HG03460 (cell line): ENCODE data around the gene CYTH2.
"Not testable (repeated sequence)": the region's sequence is repeated elsewhere in the genome, so short reads cannot be mapped to it uniquely, and the experiment has no call there.

Source experiments
- ATAC-seq: cut with Tn5 transposase; IDR thresholded peaks from one replicate; pipeline ENCODE4 v1.9.1; 2021; ENCODE audit not compliant: unreplicated experiment

CYTH2 gene

DNA sequence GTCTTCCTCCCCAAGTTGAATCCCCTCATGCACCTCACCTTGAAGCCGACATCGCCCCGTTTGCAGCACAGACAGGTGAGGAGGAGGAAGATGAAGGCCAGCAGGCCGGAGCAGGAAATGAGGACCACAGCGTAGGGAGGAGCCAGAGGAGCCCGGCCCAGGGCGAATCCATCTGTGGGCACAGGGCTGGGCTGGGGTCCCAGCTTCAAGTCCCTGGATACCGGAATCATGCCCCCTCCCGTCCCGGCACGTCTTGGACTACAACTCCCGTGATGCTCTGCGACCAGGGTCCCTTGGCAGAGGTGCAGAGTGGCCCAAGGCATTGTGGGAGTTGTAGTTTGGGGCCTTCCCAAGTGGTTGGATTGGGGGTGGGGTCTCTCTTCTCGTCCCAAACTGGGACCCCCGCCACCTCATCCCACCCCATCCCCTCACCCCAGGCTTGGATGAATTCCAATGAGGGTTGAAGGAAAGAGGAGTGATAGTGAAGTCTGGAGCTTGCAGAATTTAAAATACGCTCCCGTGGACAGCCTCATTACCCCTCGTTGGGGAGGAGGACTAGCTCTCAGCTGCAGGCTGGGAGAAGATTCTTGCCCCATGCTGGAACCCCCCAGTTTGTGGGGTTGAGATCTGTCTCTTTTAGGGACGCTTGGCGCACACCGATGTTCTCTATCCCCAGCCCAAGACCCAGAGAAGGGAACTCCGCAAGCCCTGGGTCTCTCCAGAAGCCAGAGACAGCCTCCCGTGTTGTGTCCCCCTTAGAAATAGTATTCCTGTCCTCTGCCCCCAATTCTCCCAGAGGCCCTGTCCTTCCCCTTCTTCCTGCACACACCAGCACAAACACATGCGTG is 41.5 kb downstream of the CYTH2 start:
- ATAC-seq = no peak

DNA sequence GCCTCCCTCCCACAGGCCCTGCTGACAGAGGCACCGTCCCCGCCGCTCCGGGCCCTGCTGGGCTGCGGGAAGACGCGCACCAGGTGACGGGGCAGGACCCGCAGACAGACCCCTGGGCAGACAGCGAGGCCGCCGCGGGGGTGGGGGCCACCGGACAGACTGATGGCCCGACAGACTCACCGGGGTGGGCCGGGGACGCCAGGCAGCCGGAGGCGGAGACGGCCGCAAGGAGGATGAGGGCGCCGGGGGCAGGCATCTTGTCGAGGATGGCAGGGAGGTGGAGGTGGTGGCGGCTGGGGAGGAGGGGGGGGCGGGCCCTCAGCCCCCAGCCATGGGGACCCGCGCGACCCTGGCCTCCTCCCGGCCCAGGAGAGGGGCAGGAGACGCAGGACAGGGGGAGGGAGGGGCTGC is 42.2 kb downstream of the CYTH2 start:
- ATAC-seq = no peak

DNA sequence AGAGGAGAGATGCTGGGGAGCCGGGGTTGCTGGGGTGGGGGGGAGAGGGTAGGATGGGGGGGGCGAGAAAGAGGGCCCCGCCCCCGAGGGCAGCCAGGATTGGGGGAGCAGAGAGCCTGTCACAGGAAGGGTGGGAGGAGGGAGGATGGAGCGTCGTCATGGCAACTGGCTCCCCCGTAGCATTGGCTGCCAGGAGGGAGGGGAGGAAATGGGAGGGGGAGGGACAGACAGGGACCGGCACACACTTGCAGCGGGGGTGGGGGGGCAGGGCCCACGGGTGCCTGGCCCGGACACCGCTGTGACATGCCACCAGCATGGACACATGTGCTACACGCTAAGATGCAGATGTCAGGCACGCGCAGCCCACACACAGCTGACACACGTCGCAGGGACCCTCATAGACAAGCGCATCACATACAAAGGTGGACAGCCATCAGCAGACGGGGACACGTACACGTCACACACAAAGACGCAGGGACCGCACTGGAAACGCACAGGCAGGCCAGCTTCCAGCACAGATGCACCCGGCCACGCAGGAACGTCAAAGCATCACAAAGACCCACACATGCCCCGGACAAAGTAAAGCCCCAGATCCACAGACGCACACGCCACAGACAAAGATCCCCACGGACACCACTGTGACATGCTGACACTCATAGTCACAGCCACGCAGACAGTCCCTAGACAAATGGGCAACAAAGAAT is 42.8 kb downstream of the CYTH2 start, which contains the start of gene LMTK3:
TSS of gene LMTK3 (minus strand) at position 36 of the 704 bp plus-strand sequence. CDS start 259 bp downstream, outside the sequence.
- no peak for ATAC-seq

DNA sequence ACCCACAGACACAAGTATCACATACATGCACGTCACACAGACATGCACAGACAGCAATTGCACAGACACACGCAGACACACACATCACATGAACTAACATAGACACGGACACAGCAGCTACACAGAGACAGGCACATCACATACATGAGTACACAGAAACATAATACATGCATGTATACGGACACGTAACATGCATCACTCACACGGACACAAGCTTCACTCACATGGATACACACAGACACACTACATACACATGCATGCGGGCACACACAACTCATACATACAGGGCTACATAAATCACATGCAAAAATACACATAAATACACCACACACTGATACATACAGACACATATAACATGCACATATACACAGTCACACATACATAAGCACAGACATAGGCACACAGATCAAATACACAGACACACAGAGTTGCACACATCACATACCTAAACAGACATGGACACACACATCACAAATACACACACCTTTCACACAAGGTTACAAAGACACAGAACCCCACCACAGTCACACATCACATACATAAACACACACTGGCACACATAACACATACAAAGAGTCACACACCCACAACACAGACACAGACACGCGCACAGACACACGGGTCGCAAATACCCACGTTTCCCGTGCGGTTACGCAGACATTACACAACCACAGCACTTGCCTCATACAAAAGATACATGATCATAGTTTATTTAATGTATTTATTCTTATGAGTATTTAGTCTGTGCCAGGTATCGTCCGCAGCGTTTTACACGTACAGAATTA is 43.5 kb downstream of the CYTH2 start:
- ATAC-seq = no peak

DNA sequence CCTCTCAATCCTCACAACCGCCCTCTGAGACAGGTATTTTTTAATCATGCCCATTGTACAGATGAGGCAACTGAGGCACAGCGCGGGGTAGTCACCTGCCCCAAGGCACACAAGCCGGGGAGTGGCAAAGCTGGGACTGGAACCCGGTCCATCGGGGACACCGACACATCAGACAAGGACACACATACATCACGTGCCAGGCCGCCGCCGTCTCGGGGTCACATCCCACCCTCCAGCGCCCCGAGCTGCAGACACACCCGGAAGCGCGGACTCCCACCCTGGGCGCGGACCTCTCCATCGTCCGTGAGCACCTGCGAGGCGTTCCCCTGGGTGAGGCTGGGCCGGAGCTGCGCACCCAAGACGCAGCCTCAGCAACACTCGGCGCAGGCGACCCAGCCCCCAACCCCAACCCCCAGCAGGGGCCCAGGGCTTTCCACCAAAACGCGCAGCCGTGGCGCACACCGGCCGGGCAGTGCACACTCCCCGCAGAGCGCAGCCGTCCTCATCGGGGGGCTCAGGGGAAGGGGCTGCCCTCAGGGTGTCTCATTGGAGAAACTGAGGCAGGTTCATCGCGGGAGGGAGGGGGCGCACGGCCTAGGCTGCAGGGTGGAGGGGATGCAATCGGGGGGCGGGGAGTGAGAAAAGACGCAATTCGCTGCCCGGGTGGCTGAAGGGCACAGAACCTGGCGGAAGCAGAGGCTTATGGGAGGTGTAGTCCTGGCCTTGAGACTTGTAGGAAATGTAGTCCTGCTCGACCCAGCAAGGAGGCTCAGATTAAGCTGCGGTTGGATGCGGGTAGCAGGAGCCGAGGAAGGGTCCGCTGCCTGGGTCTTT is 44.3 kb downstream of the CYTH2 start:
- ATAC-seq = peak; percentile 54

DNA sequence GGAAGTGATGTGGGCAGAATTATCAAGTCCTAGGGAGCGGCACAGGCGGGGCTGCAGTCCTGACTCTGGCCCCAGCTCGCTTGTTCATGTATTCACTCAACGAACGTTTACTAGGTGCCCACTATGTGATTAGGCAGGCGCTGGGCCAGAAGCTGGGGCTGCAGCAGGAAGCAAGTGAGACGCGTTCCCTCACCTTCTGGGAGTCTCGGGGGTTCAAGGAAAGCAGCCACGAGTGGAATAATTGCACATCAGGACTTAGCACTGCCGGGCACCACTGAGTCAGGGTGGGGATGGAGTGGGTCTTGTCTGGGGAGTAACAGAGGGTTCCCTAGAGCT is 44.9 kb downstream of the CYTH2 start:
- no peak for ATAC-seq

DNA sequence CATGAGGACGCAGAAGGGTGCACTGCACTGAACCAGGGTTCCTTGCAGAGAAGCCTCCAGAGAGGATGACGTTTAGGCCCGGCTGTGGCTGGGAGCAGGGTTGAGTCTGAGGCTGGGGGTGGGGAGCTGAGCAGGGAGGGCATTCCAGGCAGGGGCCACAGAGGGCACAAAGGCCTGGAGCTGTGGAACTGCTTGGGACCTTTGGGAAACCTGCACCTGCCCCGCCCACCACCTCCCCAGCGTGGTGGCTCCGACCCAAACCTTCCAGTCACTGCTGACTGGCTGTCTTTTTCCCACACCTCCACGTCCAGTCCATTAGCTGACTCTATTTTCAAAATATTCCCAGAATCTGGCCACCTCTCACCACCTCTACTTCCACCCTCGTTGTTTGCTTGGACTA is 47.4 kb downstream of the CYTH2 start:
- no peak for ATAC-seq

DNA sequence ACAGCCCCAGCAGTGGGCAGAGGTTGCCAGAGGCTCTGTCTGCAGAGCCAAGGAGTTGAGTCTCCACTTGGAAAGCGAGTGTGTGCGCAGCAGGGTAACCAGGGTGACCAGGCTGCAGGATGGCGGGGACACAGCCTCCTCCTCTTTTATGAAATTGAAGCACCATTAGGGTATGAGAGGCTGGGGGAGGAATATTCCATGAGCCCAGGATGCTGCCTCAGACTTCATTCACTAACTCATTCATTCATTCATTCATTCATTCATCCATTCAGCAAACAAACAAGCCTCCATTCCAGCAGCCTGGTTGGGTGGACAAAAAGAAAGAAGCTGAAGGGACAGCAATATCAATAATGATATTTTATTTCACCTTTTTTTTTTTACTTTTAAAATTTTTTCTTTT is 49.0 kb downstream of the CYTH2 start:
- ATAC-seq = no peak

DNA sequence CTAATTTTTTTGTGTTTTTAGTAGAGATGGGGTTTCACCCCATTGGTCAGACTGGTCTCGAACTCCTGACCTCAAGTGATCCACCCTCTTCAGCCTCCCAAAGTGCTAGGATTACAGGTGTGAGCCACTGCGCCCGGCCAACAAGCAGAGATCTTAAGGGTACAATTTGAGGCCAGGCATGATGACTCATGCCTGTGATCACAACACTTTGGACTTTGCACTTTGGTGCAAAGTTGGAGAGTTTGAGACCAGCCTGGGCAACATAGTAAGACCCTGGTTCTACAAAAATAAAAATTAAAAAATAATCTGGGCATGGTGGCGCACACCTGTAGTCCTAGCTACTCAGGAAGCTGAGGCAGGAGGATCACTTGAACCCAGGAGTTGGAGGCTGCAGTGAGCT is 50.3 kb downstream of the CYTH2 start:
- not testable (repeated sequence) for ATAC-seq

DNA sequence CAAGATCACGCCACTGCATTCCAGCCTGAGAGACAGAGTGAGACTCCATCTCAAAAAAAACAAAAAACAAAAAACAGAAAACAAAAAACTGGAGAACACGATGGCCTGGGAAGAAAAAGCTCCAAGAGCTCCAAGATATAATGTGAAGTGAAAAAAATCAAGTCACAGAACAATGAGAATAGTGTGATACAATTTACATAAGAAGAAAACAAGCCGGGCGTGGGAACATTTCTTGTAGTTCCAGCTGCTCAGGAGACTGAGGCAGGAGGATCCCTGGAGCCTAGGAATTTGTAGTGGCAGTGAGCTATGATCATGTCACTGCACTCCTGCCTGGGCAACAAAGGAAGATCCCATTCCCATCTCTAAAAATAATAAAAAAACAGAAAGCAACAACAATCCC is 51.0 kb downstream of the CYTH2 start:
- no peak for ATAC-seq

DNA sequence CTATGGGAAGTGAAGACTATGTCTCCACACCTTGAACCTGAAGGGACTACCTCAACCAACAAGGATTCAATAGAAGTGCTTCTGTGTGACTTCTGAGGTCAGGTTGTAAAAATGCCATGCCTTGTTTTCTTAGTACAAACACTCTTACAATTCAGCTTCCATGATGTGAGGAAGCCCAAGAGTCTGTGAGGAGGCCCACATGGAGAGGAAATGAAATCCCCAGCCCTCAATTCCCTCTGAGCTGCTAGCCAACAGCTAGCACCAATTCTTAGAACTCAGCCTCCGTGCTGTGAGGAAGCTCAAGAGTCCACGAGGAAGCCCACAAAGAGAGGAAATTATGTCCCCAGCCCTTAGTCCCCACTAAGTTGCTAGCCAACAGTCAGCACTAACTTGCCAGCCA is 55.1 kb downstream of the CYTH2 start:
- ATAC-seq = no peak

DNA sequence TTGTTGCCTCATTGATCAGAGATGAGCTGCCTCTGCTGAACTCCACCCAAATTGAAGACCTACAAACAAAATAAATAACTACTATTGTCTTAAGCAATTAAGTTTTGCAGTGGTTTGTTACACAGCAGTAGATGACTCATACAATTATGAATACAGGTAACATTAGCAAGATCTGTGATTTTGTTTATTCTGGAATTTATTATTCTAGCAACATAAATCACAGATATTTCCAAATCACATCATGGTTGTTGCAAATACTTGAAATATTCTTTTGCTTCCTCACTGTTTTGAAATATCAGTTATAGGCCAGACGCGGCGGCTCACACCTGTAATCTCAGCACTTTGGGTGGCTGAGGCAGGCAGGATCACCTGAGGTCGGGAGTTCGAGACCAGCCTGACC is 55.6 kb downstream of the CYTH2 start:
- no peak for ATAC-seq

DNA sequence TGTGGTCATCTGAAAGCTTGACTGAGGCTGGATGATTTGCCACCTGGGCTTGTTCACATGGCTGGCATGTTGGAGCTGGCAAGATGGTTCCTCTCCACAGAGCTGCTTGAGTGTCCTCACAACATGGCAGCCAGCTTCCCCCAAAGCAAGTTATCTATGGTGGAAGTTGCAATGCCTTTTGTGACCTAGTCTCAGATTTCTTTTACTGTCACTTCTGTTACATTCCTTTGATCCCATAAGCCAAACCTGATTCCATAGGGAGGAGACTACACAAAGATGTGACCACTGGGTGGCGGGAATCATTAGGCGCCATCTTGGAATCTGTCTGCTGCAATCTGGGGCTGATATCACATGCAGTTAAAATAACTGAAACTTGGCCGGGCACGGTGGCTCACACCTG is 60.0 kb downstream of the CYTH2 start:
- ATAC-seq = no peak

DNA sequence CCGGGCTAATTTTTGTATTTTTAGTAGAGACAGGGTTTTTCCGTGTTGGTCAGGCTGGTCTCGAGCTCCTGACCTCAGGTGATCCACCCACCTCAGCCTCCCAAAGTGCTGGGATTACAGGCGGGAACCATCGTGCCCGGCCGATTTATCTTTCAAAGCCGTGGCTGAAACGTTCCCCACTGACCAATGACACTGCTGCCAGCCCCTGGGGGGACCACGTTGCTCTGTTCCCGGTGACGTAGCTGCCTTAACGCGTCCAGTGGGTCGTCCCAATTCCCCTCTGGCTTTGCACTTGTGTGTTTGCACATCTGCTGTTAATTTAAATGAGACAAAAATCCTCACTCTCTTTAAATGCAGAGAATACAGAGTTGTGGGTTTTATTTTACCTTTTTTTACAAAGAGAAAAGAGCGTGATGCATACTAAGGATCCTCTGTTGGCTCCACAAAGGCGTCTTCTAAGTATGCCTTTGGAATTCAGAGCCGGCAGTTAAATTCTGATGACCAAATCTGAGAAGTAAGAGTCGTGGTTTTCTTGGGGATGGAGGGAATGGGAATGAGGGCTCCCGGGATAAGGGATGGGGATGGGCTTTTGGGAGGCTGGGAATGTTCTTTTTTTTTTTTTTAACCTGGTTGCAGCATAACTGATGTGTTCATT is 61.0 kb downstream of the CYTH2 start:
- no peak for ATAC-seq

DNA sequence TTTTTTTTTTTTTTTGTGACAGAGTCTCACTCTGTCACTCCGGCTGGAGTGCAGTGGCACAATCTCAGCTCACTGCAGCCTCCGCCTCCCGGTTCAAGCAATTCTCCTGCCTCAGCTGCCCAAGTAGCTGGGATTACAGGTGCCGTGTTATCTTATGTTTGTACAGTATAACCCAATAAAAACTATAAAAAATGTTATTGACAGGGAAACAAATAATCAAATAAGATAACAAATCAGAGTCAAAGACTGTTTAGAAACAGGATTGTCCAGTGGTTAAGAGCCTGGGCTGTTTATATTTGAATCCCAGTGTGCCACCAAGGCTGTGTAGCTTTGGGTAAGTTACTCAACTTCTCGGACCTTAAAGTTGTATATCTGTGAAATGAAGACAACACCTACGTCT is 61.6 kb downstream of the CYTH2 start:
- no peak for ATAC-seq
